NB4 (cell line): ENCODE data around the gene VANGL2.

Experiments
- DNase-seq: peaks from one replicate; pipeline ENCODE4 v3.0.0; 2010; ENCODE audit warnings: low read depth
- H3K4me3 ChIP-seq: one replicate; pipeline ENCODE4 v1.5.1; 2011; ENCODE audit warnings: mild to moderate bottlenecking, low read depth, low read length, moderate library complexity
- CTCF ChIP-seq: IDR thresholded peaks from one replicate; pipeline ENCODE4 v1.5.1; 2012; ENCODE audit warnings: low read depth, low read length
- MAX ChIP-seq: IDR thresholded peaks from 2 replicates; pipeline ENCODE4 v1.6.1; 2011; ENCODE audit warnings: low read depth, low read length
- MYC ChIP-seq: IDR thresholded peaks from 2 replicates; pipeline ENCODE4 v1.6.1; 2011; ENCODE audit warnings: low read depth, low read length
- POLR2A ChIP-seq: IDR thresholded peaks from 2 replicates; pipeline ENCODE4 v1.6.1; 2011; ENCODE audit warnings: mild to moderate bottlenecking; ENCODE audit not compliant: insufficient read length; ENCODE audit errors: extremely low read depth

VANGL2 gene

GRCh38 chr1:160421881-160422280, 21.5 kb downstream of the VANGL2 start:
- TF ChIP-seq POLR2A (no peak), CTCF (no peak), MAX (no peak), MYC (no peak)
- no peak overlapping the region for H3K4me3 ChIP-seq
- no peak for DNase-seq

- no peak for TF ChIP-seq MYC
- no peak for TF ChIP-seq POLR2A
- TF ChIP-seq MAX: no peak
- no peak for TF ChIP-seq CTCF
- no peak for DNase-seq
These were observed 23.6 kb downstream of the VANGL2 start for GRCh38 chr1:160423966-160424365.

GRCh38 chr1:160425847-160426246, 25.5 kb downstream of the VANGL2 start:
- no peak overlapping the region for H3K4me3 ChIP-seq
- DNase-seq: no peak
- TF ChIP-seq MYC (no peak), POLR2A (no peak), CTCF (no peak), MAX (no peak)

More at GRCh38 chr1:160423966-160424365, 23.6 kb downstream of the VANGL2 start:
- H3K4me3 ChIP-seq: no peak overlapping the region

GRCh38 chr1:160427625-160428024, 27.3 kb downstream of the VANGL2 start:
- no peak overlapping the region for H3K4me3 ChIP-seq
- TF ChIP-seq MYC (no peak), POLR2A (no peak), CTCF (no peak), MAX (no peak)
- no peak for DNase-seq

GRCh38 chr1:160428053-160428452, 27.7 kb downstream of the VANGL2 start:
- no peak for TF ChIP-seq MYC
- no peak for TF ChIP-seq CTCF
- no peak for TF ChIP-seq POLR2A
- no peak for TF ChIP-seq MAX
- H3K4me3 ChIP-seq: no peak overlapping the region
- no peak for DNase-seq

- TF ChIP-seq MYC (no peak), CTCF (peak; percentile 50), POLR2A (no peak), MAX (no peak)
- no peak overlapping the region for H3K4me3 ChIP-seq
- DNase-seq: peak; percentile 68
These were observed 28.3 kb downstream of the VANGL2 start for GRCh38 chr1:160428655-160429054.
